Measurements from ENCODE around the gene IAPP.
"Not testable (repeated sequence)": the region's sequence is repeated elsewhere in the genome, so short reads cannot be mapped to it uniquely, and the experiment has no call there.

IAPP gene

DNA sequence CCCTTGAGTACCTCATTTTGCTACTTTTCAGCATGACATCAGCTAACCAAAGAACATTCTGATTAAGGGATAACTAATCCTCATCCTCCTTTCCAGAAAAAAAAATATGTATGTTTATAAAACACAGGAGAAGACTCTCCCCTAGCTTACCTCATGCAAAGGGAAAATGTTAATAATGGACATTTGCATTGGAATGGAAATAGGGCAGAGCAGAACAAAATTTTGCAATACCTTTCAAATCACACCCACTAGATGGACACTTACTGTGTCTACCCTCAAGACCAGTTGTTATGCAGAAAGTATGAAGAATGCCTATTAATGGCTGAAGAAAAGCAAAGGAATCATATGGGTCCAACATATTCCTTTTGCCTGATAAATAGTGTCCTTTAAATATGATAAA lies 29.1 kb upstream of the IAPP start:
- ChIA-PET POLR2A (no interaction called here), CTCF (no interaction called here)
- DNase-seq (ENCODE audit: low read depth, low spot score) = no peak
- H3K4me3 ChIP-seq (ENCODE audit: low read depth, low read length) = no peak overlapping the region
- TF ChIP-seq, protein P1, sequence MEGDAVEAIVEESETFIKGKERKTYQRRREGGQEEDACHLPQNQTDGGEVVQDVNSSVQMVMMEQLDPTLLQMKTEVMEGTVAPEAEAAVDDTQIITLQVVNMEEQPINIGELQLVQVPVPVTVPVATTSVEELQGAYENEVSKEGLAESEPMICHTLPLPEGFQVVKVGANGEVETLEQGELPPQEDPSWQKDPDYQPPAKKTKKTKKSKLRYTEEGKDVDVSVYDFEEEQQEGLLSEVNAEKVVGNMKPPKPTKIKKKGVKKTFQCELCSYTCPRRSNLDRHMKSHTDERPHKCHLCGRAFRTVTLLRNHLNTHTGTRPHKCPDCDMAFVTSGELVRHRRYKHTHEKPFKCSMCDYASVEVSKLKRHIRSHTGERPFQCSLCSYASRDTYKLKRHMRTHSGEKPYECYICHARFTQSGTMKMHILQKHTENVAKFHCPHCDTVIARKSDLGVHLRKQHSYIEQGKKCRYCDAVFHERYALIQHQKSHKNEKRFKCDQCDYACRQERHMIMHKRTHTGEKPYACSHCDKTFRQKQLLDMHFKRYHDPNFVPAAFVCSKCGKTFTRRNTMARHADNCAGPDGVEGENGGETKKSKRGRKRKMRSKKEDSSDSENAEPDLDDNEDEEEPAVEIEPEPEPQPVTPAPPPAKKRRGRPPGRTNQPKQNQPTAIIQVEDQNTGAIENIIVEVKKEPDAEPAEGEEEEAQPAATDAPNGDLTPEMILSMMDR (IDR thresholded peaks at IDR 0.05; ENCODE audit: insufficient read depth, low read length, missing control alignments) = no peak

DNA sequence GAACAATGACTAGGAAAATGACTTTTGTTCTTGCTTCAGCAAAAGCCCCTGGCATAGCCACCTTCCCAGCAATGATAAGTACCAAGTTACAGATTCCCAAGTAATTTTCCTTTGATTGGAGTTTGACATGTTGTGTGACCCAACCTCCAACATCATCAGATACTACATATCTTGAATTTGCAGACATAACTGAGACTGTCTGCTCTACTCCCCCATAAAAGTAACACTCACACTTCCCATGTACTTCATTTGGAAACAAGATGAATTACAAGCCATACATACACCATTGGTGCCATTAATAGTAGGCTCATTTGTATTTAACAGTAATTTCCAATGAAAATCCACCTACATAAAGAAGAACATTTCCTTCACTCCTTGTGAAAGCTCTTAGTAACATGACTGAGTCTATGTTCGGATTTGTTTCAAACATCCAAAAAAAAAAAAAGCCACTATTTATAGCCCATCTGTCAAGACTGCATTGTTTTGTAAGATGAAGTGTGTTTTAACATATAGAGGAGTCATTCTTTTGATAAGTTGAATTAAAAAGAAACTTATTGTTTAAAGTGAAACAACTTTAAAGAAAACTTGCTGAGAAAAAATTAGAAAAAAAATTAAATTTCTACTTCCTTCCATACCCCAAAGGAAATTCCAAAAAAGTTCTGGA lies 26.0 kb upstream of the IAPP start:
- DNase-seq (ENCODE audit: low read depth, low spot score) = no peak
- TF ChIP-seq, protein P1 (IDR thresholded peaks at IDR 0.05; ENCODE audit: insufficient read depth, low read length, missing control alignments) = no peak
- POLR2A ChIA-PET = no interaction called here
- CTCF ChIA-PET = no interaction called here
- H3K4me3 ChIP-seq (ENCODE audit: low read depth, low read length) = no peak overlapping the region

DNA sequence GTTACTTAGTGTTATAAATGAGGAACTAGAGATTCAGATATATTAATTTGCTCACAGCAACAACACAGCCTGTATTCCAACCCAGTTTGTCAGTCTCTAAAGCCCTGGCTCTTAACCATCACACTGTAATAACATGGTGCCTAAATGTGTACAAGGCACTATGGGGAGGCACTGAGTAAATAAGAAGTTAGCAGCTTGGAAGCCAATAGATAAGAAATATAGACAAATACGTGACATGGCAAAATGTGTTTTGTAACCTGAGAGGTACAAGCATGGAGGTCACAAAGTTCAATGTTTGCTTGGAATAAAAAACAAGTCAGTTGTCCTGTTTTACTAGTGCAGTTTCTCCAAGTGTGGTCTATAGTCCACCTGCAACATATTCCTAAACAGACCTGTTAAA lies 21.7 kb upstream of the IAPP start:
- POLR2A ChIA-PET = no interaction called here
- no peak for DNase-seq (ENCODE audit: low read depth, low spot score)
- TF ChIP-seq, protein P1 (IDR thresholded peaks at IDR 0.05; ENCODE audit: insufficient read depth, low read length, missing control alignments) = no peak
- CTCF ChIA-PET = no interaction called here
- H3K4me3 ChIP-seq (ENCODE audit: low read depth, low read length) = no peak overlapping the region

DNA sequence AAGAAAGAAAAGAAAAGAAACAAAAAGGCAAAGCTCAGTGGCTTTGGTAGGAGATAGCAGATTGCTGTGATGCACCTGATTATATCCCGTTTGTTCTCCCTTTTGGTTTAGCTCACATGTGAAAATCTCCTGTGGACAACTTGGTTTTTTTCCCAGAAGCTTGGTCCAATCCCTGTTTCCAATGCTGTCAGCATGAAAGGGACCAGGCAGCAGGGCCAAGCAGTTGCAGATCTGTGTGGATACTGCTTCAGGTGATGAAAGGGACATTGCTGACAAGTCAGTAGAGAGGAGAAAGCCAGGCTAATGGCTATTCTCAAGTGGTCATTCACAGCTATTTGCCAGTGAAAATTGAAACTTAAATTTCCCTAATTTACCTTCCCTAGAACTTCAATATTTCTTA lies 19.2 kb upstream of the IAPP start:
- TF ChIP-seq, protein P1 (IDR thresholded peaks at IDR 0.05; ENCODE audit: insufficient read depth, low read length, missing control alignments) = no peak
- POLR2A ChIA-PET = no interaction called here

DNA sequence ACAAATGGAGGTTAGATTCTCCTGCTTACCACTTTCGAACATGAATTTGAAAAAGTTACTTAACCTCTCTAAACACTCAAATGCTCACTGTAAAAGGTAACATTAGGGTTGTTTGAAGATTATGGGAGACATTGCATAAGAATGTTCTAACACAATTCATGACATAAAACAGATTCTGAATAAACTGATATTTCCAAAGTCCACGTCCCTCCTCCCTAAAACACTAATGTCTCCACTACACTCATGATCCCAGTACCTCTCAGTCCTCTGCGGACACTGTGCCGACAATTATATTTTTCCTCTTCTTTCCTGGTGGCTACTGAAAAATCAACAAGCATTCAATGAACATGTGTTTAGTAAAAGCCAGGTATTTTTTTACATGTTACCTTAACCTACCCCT lies 18.8 kb upstream of the IAPP start:
- H3K4me3 ChIP-seq (ENCODE audit: low read depth, low read length) = no peak overlapping the region
- ChIA-PET POLR2A (no interaction called here), CTCF (no interaction called here)
- no peak for DNase-seq (ENCODE audit: low read depth, low spot score)
- TF ChIP-seq, protein P1 (IDR thresholded peaks at IDR 0.05; ENCODE audit: insufficient read depth, low read length, missing control alignments) = no peak

More for the DNA sequence above, 19.2 kb upstream of the IAPP start:
- no peak overlapping the region for H3K4me3 ChIP-seq (ENCODE audit: low read depth, low read length)
- CTCF ChIA-PET = no interaction called here
- DNase-seq (ENCODE audit: low read depth, low spot score) = no peak

DNA sequence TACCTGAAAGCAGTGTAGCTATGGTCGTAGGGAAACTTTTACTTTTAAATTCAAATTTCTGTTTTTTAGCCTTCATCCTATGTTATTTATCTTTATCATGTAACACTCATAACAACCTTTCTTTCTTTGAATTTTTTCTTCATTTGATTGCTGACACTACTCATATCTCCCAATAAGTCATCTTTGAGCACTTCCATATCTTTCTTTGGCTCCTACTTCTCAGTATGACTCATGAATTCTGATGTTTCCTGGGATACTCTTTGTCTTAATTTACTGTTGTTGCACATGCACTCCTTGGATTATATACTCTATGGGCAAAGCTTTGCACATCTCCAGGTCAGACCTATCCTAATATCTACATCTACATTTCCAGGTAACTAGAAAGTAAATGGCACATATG lies 18.1 kb upstream of the IAPP start:
- no peak overlapping the region for H3K4me3 ChIP-seq (ENCODE audit: low read depth, low read length)
- ChIA-PET CTCF (no interaction called here), POLR2A (no interaction called here)
- no peak for DNase-seq (ENCODE audit: low read depth, low spot score)
- TF ChIP-seq, protein P1 (IDR thresholded peaks at IDR 0.05; ENCODE audit: insufficient read depth, low read length, missing control alignments) = no peak

DNA sequence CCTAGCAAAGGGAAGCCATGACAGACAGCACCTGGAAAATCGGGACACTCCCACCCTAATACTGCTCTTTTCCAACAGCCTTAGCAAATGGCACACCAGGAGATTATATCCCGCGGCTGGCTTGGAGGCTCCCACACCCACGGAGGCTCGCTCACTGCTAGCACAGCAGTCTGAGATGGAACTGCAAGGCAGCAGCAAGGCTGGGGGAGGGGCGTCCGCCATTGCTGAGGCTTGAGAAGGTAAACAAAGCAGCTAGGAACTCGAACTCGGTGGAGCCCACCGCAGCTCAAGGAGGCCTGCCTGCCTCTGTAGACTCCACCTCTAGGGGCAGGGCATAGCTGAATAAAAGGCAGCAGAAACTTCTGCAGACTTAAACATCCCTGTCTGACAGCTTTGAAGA lies 12.1 kb upstream of the IAPP start:
- CTCF ChIA-PET; H3K4me3 ChIP-seq (ENCODE audit: low read depth, low read length); POLR2A ChIA-PET; DNase-seq (ENCODE audit: low read depth, low spot score): not testable (repeated sequence)
